Keratinocyte (primary cell): Measurements from ENCODE around the gene PRDM7. TPM values are rescaled to one million over a fixed set of nuclear protein-coding genes. Genes with fewer than 3 reads are reported as not detected.

Experiments used
- DNase-seq: peaks from one replicate; pipeline ENCODE4 v3.0.0-alpha.2; 2011; ENCODE audit warnings: low read depth, missing footprints, low spot score
- FAIRE-seq: peaks from 2 replicates; lab custom pipeline; 2011; peaks lifted over from hg19 to GRCh38; lab: Jason Lieb, UNC
- H2AFZ ChIP-seq: 2 replicates; pipeline ENCODE4 v1.6.0; 2012; ENCODE audit warnings: low read length, control low read depth, inconsistent platforms; ENCODE audit not compliant: control insufficient read depth
- H3K27ac ChIP-seq: 2 replicates; pipeline ENCODE4 v1.5.1; 2011; ENCODE audit warnings: low read length; ENCODE audit not compliant: control insufficient read depth, insufficient read depth
- H3K27me3 ChIP-seq: 3 replicates; pipeline ENCODE4 v1.6.0; 2011; ENCODE audit warnings: low read length; ENCODE audit not compliant: control insufficient read depth, insufficient read depth; ENCODE audit errors: extremely low read depth
- H3K36me3 ChIP-seq, 2 experiments: 2 replicates in 1 of 2; 3 replicates in 1 of 2; pipeline ENCODE4 v1.5.1; 2011; ENCODE audit warnings: low read length in 2 of 2, mild to moderate bottlenecking in 1 of 2; ENCODE audit not compliant: control insufficient read depth in 2 of 2, insufficient read depth in 2 of 2; ENCODE audit errors: extremely low read depth in 1 of 2
- H3K4me1 ChIP-seq: 3 replicates; pipeline ENCODE4 v1.5.1; 2011; ENCODE audit warnings: low read length; ENCODE audit not compliant: control insufficient read depth, insufficient read depth; ENCODE audit errors: extremely low read depth
- H3K4me2 ChIP-seq: 3 replicates; pipeline ENCODE4 v1.6.0; 2011; ENCODE audit warnings: low read depth, low read length; ENCODE audit not compliant: control insufficient read depth, insufficient read depth; ENCODE audit errors: extremely low read depth
- H3K4me3 ChIP-seq, 3 experiments: fragments of 200-600 bp in 1 of 3; sonication (generic) in 1 of 3; 2 replicates in 2 of 3; 3 replicates in 1 of 3; pipeline ENCODE4 v1.5.1; 2011 to 2016; ENCODE audit warnings: low read length in 3 of 3, mild to moderate bottlenecking in 3 of 3, control low read depth in 2 of 3, inconsistent platforms in 1 of 3, low read depth in 1 of 3, mixed read lengths in 1 of 3, mixed run types in 1 of 3, moderate library complexity in 1 of 3; ENCODE audit not compliant: control insufficient read depth in 2 of 3, insufficient read depth in 2 of 3; ENCODE audit errors: extremely low read depth in 1 of 3
- H3K79me2 ChIP-seq: 2 replicates; pipeline ENCODE4 v1.6.0; 2012; ENCODE audit warnings: low read length; ENCODE audit not compliant: control insufficient read depth, insufficient read depth
- H3K9ac ChIP-seq: 3 replicates; pipeline ENCODE4 v1.6.0; 2011; ENCODE audit warnings: low read length; ENCODE audit not compliant: control insufficient read depth, insufficient read depth; ENCODE audit errors: extremely low read depth
- H3K9me1 ChIP-seq: 3 replicates; pipeline ENCODE4 v1.6.0; 2011; ENCODE audit warnings: low read length; ENCODE audit not compliant: control insufficient read depth, insufficient read depth; ENCODE audit errors: extremely low read depth
- H3K9me3 ChIP-seq: 2 replicates; pipeline ENCODE4 v1.5.1; 2012; ENCODE audit warnings: low read depth, low read length; ENCODE audit not compliant: control insufficient read depth
- H4K20me1 ChIP-seq: 3 replicates; pipeline ENCODE4 v1.6.0; 2011; ENCODE audit warnings: low read length; ENCODE audit not compliant: control insufficient read depth, insufficient read depth; ENCODE audit errors: extremely low read depth
- CTCF ChIP-seq, 3 experiments: IDR thresholded peaks in 1 of 3; conservative IDR thresholded peaks in 1 of 3; optimal IDR thresholded peaks in 1 of 3; 2 replicates in 2 of 3; 3 replicates in 1 of 3; pipeline versions ENCODE3 to v1.5.1; 2011; ENCODE audit warnings: low read length in 3 of 3, mild to moderate bottlenecking in 3 of 3, moderate library complexity in 2 of 3, control low read depth in 1 of 3, inconsistent platforms in 1 of 3; ENCODE audit not compliant: insufficient read depth in 2 of 3; ENCODE audit errors: extremely low read depth in 1 of 3
- EZH2 ChIP-seq: IDR thresholded peaks from one replicate; pipeline ENCODE4 v1.6.1; 2012; ENCODE audit warnings: inconsistent platforms, mild to moderate bottlenecking, low read length, moderate library complexity
- dilution Hi-C: fragments of 300-500 bp; cut with MboI; formaldehyde crosslinking; loops from one replicate; pipeline ENCODE4 v1.7.0; 2020; ENCODE audit warnings: low sequenced_read_pairs; ENCODE audit not compliant: extremely low pct_ligation_motif_present
- polyA plus RNA-seq, 5 experiments: library from polyadenylated mRNA; depleted of rRNA in 3 of 5; stranded (reverse) in 3 of 5; stranded (forward) in 1 of 5; unstranded in 1 of 5; fragments of >200 nt; gene quantifications; 1 replicate in 1 of 5; 2 replicates in 3 of 5; 3 replicates in 1 of 5; pipeline versions ENCODE4 v1.2.1 to v1.2.3, GENCODE V29; 2011 to 2012; ENCODE audit warnings: missing spikeins in 2 of 5, low read depth in 1 of 5, low replicate concordance in 1 of 5

PRDM7 gene
- polyA plus RNA-seq, 1 donor (not counting 4 experiments of a cell fraction or from before 2014, with no cell fraction given): not detected

GRCh38 chr16:90084215-90084950, 7.3 kb upstream of the PRDM7 start:
- FAIRE-seq (no peak), DNase-seq (no peak)
- no peak overlapping the region for H3K4me3 ChIP-seq

GRCh38 chr16:90083139-90083538, 6.0 kb upstream of the PRDM7 start:
- TF ChIP-seq EZH2: no peak
- no peak for TF ChIP-seq CTCF (optimal IDR thresholded peaks at IDR 0.05 in 1 of 3, IDR thresholded peaks at IDR 0.05 in 1 of 3, conservative IDR thresholded peaks at IDR 0.05 in 1 of 3; ENCODE audit: extremely low read depth in 1 of 3, insufficient read depth in 2 of 3, low read length in 3 of 3)
- FAIRE-seq: no peak
- no peak overlapping the region for H3K4me2 ChIP-seq
- H3K9me1 ChIP-seq: no peaks in the 10 kb centered on the region
- no peaks in the 10 kb centered on the region for H3K9me3 ChIP-seq
- H3K27me3 ChIP-seq: no peaks in the 10 kb centered on the region
- H4K20me1 ChIP-seq: no peaks in the 10 kb centered on the region
- DNase-seq: no peak
- H3K4me1 ChIP-seq: peaks cover 4% of the 10 kb centered on the region
- no peak overlapping the region for H3K9ac ChIP-seq
- H3K4me3 ChIP-seq: no peak overlapping the region
- H2AFZ ChIP-seq: no peak overlapping the region
- no peaks in the 10 kb centered on the region for H3K79me2 ChIP-seq
- no peaks in the 10 kb centered on the region for H3K36me3 ChIP-seq
- no peak overlapping the region for H3K27ac ChIP-seq
- dilution Hi-C loops: no loop called here

More at GRCh38 chr16:90084215-90084950, 7.3 kb upstream of the PRDM7 start:
- Histone ChIP-seq H3K4me1 (peaks cover 4% of the 10 kb centered on the region), H3K9me1 (no peaks in the 10 kb centered on the region), H3K27ac (no peak overlapping the region), H3K9me3 (no peaks in the 10 kb centered on the region), H3K36me3 (no peaks in the 10 kb centered on the region), H3K4me2 (no peak overlapping the region), H2AFZ (no peak overlapping the region), H3K27me3 (no peaks in the 10 kb centered on the region), H4K20me1 (no peaks in the 10 kb centered on the region), H3K79me2 (no peaks in the 10 kb centered on the region), H3K9ac (no peak overlapping the region)
- dilution Hi-C loops: no loop called here
- no peak for TF ChIP-seq CTCF (optimal IDR thresholded peaks at IDR 0.05 in 1 of 3, IDR thresholded peaks at IDR 0.05 in 1 of 3, conservative IDR thresholded peaks at IDR 0.05 in 1 of 3; ENCODE audit: extremely low read depth in 1 of 3, insufficient read depth in 2 of 3, low read length in 3 of 3)
- TF ChIP-seq EZH2: no peak
